Urinary bladder (tissue), 4 donors: ENCODE measurements around the gene PSMG4. TPM values are rescaled to one million over a fixed set of nuclear protein-coding genes. Genes with fewer than 3 reads are reported as not detected.

Source experiments
- DNase-seq: peaks from one replicate; pipeline ENCODE4 v3.0.0-alpha.2; 2015; ENCODE audit errors: extremely low spot score
- H3K27ac ChIP-seq: one replicate; pipeline ENCODE4 v1.5.1; 2013; ENCODE audit warnings: low read depth, mild to moderate bottlenecking, moderate library complexity
- H3K36me3 ChIP-seq: one replicate; pipeline ENCODE4 v1.6.1; 2013; ENCODE audit warnings: mild to moderate bottlenecking, moderate library complexity; ENCODE audit not compliant: insufficient read depth
- H3K4me1 ChIP-seq: one replicate; pipeline ENCODE4 v1.6.1; 2013; ENCODE audit warnings: mild to moderate bottlenecking, moderate library complexity; ENCODE audit not compliant: insufficient read depth
- H3K4me3 ChIP-seq: one replicate; pipeline ENCODE4 v1.5.1; 2013; ENCODE audit warnings: low read depth, low read length
- WGBS: extraction: QIAGEN DNeasy Blood & Tissue Kit; methylation state at CpG from one replicate; pipeline ENCODE4 v1.1.7; 2013; 5-methylcytosine and 5-hydroxymethylcytosine counted together
- polyA plus RNA-seq: library from polyadenylated mRNA; stranded (reverse); fragments of 200-250 nt; gene quantifications from one replicate; pipeline ENCODE4 v1.2.3, GENCODE V29; 2013
- total RNA-seq: library from RNA; depleted of rRNA; stranded (reverse); fragments of >200 nt; gene quantifications from one replicate; pipeline ENCODE4 v1.2.3, GENCODE V29; 2014
- donor health status: healthy with polysubstance abuse.
- donor health status: healthy.

Gene PSMG4
- total and polyA plus RNA-seq, 2 donors: 19.8 to 29.5 TPM

GRCh38 chr6:3288711-3289663 is 30.2 kb downstream of the PSMG4 start:
- H3K27ac ChIP-seq: no peak overlapping the region
- H3K36me3 ChIP-seq: no peaks in the 10 kb centered on the region
- 87% methylated on average over 21 of the region's 21 CpGs for WGBS
- H3K4me1 ChIP-seq: no peaks in the 10 kb centered on the region
- no peak for DNase-seq
- H3K4me3 ChIP-seq: no peak overlapping the region

- DNase-seq: no peak
- Histone ChIP-seq H3K36me3 (no peaks in the 10 kb centered on the region), H3K4me1 (no peaks in the 10 kb centered on the region), H3K4me3 (no peak overlapping the region), H3K27ac (no peak overlapping the region)
- WGBS: 83% methylated on average over 7 of the region's 7 CpGs
Measured at GRCh38 chr6:3289664-3290055, 30.9 kb downstream of the PSMG4 start.

DNA sequence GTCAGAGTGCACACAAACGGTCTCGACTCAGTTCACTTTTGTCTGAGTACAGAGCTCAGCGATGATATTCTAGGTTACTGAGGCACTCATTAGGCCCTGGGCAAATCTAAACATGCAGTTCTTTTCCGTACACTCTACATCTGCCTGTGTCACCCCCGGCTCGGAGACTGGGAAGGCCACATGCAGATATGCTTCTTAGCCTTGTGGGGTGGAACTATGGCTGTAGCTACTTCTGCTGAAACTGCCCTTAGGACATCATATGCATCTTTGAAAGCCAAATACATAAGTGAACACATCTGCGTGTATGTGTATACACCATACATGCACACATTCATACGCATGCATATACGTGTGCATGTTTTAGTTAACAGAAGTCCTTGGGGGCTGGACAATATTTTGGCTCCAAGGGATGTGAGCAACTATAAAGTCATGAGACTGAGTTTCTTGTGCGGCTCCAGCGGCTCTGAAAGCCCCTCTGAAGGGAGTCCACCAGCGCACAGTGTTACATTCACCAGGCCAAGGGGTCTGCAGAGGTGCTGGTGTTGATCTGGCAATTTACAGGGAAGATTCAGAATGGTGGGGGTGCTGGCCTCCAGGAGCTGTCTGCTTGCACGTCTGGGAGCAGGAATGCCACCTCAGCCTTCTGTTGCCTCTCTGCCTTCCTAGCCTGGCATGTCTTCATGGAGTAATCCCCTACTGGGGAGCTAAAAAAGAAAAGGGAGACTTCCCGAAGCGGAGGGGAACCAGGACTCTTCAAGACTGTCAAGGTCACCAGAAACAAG is 31.6 kb downstream of the PSMG4 start:
- H3K4me3 ChIP-seq: no peak overlapping the region
- no peaks in the 10 kb centered on the region for H3K4me1 ChIP-seq
- no peak for DNase-seq
- no peak overlapping the region for H3K27ac ChIP-seq
- no peaks in the 10 kb centered on the region for H3K36me3 ChIP-seq
- WGBS: 86% methylated on average over 15 of the region's 15 CpGs

- Histone ChIP-seq H3K4me3 (no peak overlapping the region), H3K36me3 (no peaks in the 10 kb centered on the region), H3K27ac (no peak overlapping the region), H3K4me1 (no peaks in the 10 kb centered on the region)
- no peak for DNase-seq
- 68% methylated on average over 11 of the region's 11 CpGs for WGBS
Measured at GRCh38 chr6:3290931-3291211, 32.1 kb downstream of the PSMG4 start.

- WGBS: 93% methylated on average over 4 of the region's 4 CpGs
- H3K4me3 ChIP-seq: no peak overlapping the region
- no peak overlapping the region for H3K27ac ChIP-seq
- DNase-seq: no peak
- no peaks in the 10 kb centered on the region for H3K36me3 ChIP-seq
- H3K4me1 ChIP-seq: no peaks in the 10 kb centered on the region
Measured at GRCh38 chr6:3291346-3291745, 32.6 kb downstream of the PSMG4 start.

DNA sequence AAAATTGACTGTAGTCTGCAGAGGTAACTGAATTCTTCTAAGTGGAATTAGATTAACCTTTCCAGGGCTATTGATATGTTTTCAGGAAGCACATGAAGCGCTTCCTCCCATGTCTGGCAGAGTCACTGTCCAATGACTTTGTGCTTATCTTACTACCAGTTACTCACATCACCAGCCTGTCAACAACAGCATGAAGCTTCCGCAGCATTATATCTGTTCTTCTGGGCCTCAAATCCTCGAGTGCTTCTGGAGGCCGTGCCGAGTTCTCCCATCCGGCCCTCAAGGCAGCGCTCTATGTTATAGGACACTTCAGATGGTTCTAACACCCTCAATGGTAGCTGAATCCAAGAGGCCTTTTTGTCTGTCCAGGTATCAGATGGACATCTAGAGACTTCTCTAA is 33.2 kb downstream of the PSMG4 start:
- no peaks in the 10 kb centered on the region for H3K36me3 ChIP-seq
- 81% methylated on average over 7 of the region's 7 CpGs for WGBS
- no peaks in the 10 kb centered on the region for H3K4me1 ChIP-seq
- H3K27ac ChIP-seq: no peak overlapping the region
- H3K4me3 ChIP-seq: no peak overlapping the region
- DNase-seq: no peak

DNA sequence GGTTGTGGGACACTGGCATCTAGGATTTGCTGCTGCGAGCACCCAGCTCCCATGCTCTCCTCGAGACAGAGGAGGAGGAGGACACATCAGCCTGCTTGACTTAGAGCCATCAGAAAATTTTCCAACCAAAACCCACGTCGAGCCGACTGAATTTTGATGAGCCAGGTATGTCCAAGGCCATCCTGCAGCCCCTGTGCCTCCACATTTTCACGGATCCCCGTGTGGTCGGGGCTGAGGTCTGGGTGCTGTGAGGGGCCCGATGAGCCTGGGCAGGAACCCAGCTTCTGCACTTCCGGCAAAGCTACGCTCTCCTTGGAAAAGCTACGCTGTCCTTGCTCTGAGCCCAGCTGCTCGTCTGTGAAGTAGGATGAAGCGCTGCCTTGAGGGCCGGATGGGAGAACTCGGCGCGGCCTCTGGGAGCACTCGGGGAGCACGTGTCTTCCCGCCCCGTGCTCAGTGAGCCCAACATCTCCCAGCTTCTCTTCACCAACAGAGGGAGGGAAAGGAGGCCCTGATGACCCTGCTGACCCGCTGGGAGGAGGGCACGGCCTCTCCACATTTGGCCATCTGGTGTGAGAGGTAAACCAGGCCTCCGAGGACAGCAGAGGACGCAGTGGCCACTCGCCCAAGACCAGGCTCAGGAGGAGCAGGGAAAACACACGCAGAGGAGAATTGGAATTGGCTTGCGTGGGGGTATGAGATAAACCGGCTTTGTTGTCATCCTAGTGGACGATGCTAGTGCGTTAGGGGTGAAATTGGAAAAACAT is 33.9 kb downstream of the PSMG4 start:
- Histone ChIP-seq H3K4me3 (no peak overlapping the region), H3K27ac (no peak overlapping the region), H3K4me1 (no peaks in the 10 kb centered on the region), H3K36me3 (no peaks in the 10 kb centered on the region)
- no peak for DNase-seq
- 83% methylated on average over 32 of the region's 32 CpGs for WGBS

GRCh38 chr6:3293271-3294155 is 34.8 kb downstream of the PSMG4 start:
- no peak overlapping the region for H3K4me3 ChIP-seq
- no peak for DNase-seq
- WGBS: 79% methylated on average over 26 of the region's 26 CpGs
- no peaks in the 10 kb centered on the region for H3K4me1 ChIP-seq
- no peak overlapping the region for H3K27ac ChIP-seq
- no peaks in the 10 kb centered on the region for H3K36me3 ChIP-seq

DNA sequence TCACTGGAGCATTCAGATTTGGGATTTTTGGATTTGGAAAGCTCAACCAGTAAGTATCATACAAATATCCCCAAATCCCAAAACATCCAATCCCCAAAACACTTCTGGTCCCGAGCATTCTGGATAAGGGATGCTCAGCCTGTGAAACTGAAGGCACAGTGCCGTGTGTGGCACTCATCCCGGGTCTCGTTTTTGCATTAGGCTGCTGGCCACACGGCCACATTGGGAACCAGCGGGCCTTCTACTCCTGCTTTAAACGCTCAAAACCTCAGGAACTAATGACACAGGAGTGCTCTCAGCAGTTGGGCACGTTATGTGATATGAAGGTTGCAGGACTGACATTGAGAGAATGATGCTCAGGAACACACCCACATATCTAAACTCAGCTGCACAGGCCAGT is 35.6 kb downstream of the PSMG4 start:
- 76% methylated on average over 8 of the region's 8 CpGs for WGBS
- H3K4me1 ChIP-seq: no peaks in the 10 kb centered on the region

DNA sequence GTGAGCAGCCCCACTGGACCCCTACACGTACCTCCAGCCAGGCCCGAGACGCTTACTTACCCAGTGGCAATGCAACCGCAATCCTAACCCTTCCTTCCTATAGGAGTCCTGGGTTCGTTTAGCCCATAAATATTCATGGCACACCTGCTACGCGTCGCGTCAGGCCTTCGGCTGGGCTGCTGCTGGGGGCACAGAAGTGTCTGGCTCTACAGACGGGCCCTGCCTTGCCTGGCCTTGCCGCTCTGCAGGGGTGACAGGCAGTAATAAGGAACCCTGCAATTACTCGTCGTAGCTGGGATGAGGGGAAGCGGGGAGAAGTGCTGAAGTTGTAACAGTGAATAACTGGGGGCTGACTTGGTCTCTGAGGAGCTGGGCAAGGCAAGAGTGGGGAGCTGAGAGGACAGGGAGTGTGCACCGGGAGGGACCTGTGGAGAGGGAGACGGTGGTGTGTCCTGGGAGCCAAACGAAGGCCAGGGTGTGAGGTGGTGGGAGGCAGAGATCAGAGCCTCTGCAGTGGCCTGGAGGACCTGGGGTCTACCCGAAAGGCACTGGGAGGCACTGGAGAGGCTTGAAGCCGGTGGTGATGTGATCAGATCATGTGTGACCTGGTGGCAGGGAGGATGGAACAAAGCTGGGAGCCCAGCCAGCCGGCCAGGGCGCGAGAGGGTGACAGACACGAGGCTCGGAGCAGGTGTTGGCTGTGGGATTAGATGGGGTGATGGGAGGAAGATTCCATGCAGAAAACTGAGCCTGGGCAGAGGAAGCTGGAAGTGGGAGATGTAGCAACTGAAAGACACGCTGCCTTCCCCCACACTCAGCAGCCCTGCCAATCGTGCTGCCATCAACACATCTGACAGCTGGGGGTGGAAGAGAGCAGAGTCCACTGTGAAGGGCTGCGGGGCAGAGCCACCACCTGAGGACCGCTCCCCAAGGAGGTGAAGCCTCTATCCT is 36.4 kb downstream of the PSMG4 start:
- Histone ChIP-seq H3K27ac (no peak overlapping the region), H3K4me3 (no peak overlapping the region), H3K4me1 (no peaks in the 10 kb centered on the region), H3K36me3 (no peaks in the 10 kb centered on the region)
- 64% methylated on average over 29 of the region's 29 CpGs for WGBS
- no peak for DNase-seq

More for the DNA sequence above, 35.6 kb downstream of the PSMG4 start:
- Histone ChIP-seq H3K36me3 (no peaks in the 10 kb centered on the region), H3K27ac (no peak overlapping the region), H3K4me3 (no peak overlapping the region)
- DNase-seq: no peak

GRCh38 chr6:3296078-3296477 is 37.3 kb downstream of the PSMG4 start:
- 78% methylated on average over 10 of the region's 10 CpGs for WGBS

GRCh38 chr6:3296537-3296936 is 37.8 kb downstream of the PSMG4 start:
- 84% methylated on average over 11 of the region's 11 CpGs for WGBS
- Histone ChIP-seq H3K27ac (no peak overlapping the region), H3K36me3 (no peaks in the 10 kb centered on the region), H3K4me1 (no peaks in the 10 kb centered on the region), H3K4me3 (no peak overlapping the region)
- DNase-seq: no peak

More at GRCh38 chr6:3296078-3296477, 37.3 kb downstream of the PSMG4 start:
- H3K4me3 ChIP-seq: no peak overlapping the region
- no peak for DNase-seq
- H3K27ac ChIP-seq: no peak overlapping the region
- no peaks in the 10 kb centered on the region for H3K4me1 ChIP-seq
- H3K36me3 ChIP-seq: no peaks in the 10 kb centered on the region
